Right lobe of liver (tissue), 4 donors: ENCODE measurements around the gene ARHGEF19.

Source experiments
- CTCF ChIP-seq, 4 donors: fragments of 200-600 bp in 3 of 4; fragments of 450-650 bp in 1 of 4; IDR thresholded peaks; one replicate each; pipeline versions ENCODE4 v1.5.1 to v1.8.0; 2016 to 2022; ENCODE audit warnings: antibody characterized with exemption in 4 of 4, mild to moderate bottlenecking in 2 of 4
- POLR2A ChIP-seq: fragments of 450-650 bp; IDR thresholded peaks from one replicate; pipeline ENCODE4 v1.6.1; 2017; ENCODE audit warnings: antibody characterized with exemption, mild to moderate bottlenecking
- donor health status: DM: no; HTN: no; CAD: no.
- donor health status: DM: no; HTN: no; CAD: no.
- donor health status: DM: no; HTN: yes; CAD: no.

- TF ChIP-seq CTCF (IDR thresholded peaks at IDR 0.05) = no peak
- TF ChIP-seq POLR2A = no peak
These were observed 61.9 kb downstream of the ARHGEF19 start for GRCh38 chr1:16150508-16150907.
